ENCODE data around the gene ANKRD29. TPM values are rescaled to one million over a fixed set of nuclear protein-coding genes. Genes with fewer than 3 reads are reported as not detected.

ANKRD29 gene
- not detected for total RNA-seq

- peak; percentile 87 for ATAC-seq (replicated peaks)
- H3K9me3 Mint-ChIP-seq, result no peaks in the 10 kb centered on the region
- H3K4me1 Mint-ChIP-seq, result peaks cover 16% of the 10 kb centered on the region
- H3K4me3 Mint-ChIP-seq, result peak within 1 kb of the TSS; percentile 77
- peaks cover 25% of the 10 kb centered on the region for H3K27me3 Mint-ChIP-seq
- H3K36me3 Mint-ChIP-seq (ENCODE audit: low read depth), result no peaks in the 10 kb centered on the region
- H3K27ac Mint-ChIP-seq, result peak within 1 kb of the TSS; percentile 61
Observed at GRCh38 chr18:23662309-23663263, at the start of gene ANKRD29. Gene ANKRD29 (minus strand): TSS chr18:23662911. CDS start chr18:23662730, 181 bp downstream.

- H3K27ac Mint-ChIP-seq, result no peak overlapping the region
- peaks cover 6% of the 10 kb centered on the region for H3K4me1 Mint-ChIP-seq
- no peak overlapping the region for H3K4me3 Mint-ChIP-seq
- no peaks in the 10 kb centered on the region for H3K9me3 Mint-ChIP-seq
- peaks cover 7% of the 10 kb centered on the region for H3K27me3 Mint-ChIP-seq
- no peaks in the 10 kb centered on the region for H3K36me3 Mint-ChIP-seq (ENCODE audit: low read depth)
- ATAC-seq (replicated peaks), result peak; percentile 55
Observed at GRCh38 chr18:23712445-23712844, 49.7 kb upstream of the ANKRD29 start.

DNA sequence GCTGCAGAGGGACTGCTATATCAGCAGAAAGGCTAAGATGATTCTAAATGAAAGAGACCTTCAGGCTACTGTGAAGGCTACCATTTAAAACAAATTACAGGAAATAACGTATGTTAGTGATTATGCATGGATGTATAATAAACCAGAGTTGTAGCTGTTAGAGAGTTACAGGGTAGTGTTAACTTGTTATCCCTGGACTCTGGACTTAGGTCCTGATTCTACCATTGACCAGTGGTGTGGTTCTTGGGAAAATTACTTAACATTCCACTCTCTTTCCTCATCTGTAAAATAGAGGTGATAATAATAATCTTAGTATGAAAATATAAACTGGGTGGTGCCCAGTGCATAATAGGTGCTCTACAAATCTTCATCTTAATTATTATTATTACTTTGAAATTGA lies 48.7 kb upstream of the ANKRD29 start:
- Mint-ChIP-seq H3K4me1 (peaks cover 6% of the 10 kb centered on the region), H3K27ac (no peak overlapping the region), H3K36me3 (ENCODE audit: low read depth) (no peaks in the 10 kb centered on the region), H3K4me3 (no peak overlapping the region), H3K9me3 (no peaks in the 10 kb centered on the region), H3K27me3 (peaks cover 7% of the 10 kb centered on the region)
- ATAC-seq (replicated peaks), result no peak

GRCh38 chr18:23710946-23711345 lies 48.2 kb upstream of the ANKRD29 start:
- no peaks in the 10 kb centered on the region for H3K9me3 Mint-ChIP-seq
- peaks cover 7% of the 10 kb centered on the region for H3K27me3 Mint-ChIP-seq

DNA sequence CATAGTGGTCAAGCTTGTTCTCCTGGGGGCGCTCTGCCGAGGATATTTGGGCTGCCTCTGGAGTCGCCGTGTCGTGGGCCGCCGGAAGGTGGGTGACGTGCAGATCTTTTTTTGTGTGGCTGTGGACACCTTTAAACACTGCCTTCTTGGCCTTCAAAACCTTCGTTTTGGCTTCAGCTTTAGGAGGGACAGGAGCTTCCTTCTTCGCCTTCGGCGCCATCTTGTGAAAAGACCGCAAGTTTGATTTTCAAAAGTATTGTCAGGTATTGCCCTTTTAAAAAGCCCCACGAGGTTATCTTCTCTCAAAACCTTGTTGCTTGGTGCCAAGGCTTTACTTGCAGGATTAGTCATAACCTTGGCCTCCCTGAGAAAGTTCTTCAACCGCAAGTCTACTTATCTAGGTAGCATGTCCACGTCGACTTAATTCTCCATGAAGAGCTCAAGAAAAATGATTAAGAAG lies 47.4 kb upstream of the ANKRD29 start:
- H3K36me3 Mint-ChIP-seq (ENCODE audit: low read depth), result no peaks in the 10 kb centered on the region
- no peak for ATAC-seq (replicated peaks)
- H3K27ac Mint-ChIP-seq, result no peak overlapping the region
- peaks cover 4% of the 10 kb centered on the region for H3K27me3 Mint-ChIP-seq
- peaks cover 6% of the 10 kb centered on the region for H3K4me1 Mint-ChIP-seq
- no peak overlapping the region for H3K4me3 Mint-ChIP-seq
- no peaks in the 10 kb centered on the region for H3K9me3 Mint-ChIP-seq

More at GRCh38 chr18:23710946-23711345, 48.2 kb upstream of the ANKRD29 start:
- Mint-ChIP-seq H3K4me1 (peaks cover 6% of the 10 kb centered on the region), H3K4me3 (no peak overlapping the region), H3K36me3 (ENCODE audit: low read depth) (no peaks in the 10 kb centered on the region), H3K27ac (no peak overlapping the region)
- ATAC-seq (replicated peaks), result no peak

- no peaks in the 10 kb centered on the region for H3K4me1 Mint-ChIP-seq
- H3K9me3 Mint-ChIP-seq, result no peaks in the 10 kb centered on the region
- ATAC-seq (replicated peaks), result no peak
- H3K27ac Mint-ChIP-seq, result no peak overlapping the region
- H3K27me3 Mint-ChIP-seq, result peaks cover 20% of the 10 kb centered on the region
- no peaks in the 10 kb centered on the region for H3K36me3 Mint-ChIP-seq (ENCODE audit: low read depth)
- no peak overlapping the region for H3K4me3 Mint-ChIP-seq
Observed at GRCh38 chr18:23706971-23707640, 44.4 kb upstream of the ANKRD29 start.

- H3K9me3 Mint-ChIP-seq, result no peaks in the 10 kb centered on the region
- no peak overlapping the region for H3K4me3 Mint-ChIP-seq
- no peak for ATAC-seq (replicated peaks)
- no peaks in the 10 kb centered on the region for H3K4me1 Mint-ChIP-seq
- H3K36me3 Mint-ChIP-seq (ENCODE audit: low read depth), result no peaks in the 10 kb centered on the region
- no peak overlapping the region for H3K27ac Mint-ChIP-seq
- H3K27me3 Mint-ChIP-seq, result peaks cover 25% of the 10 kb centered on the region
Observed at GRCh38 chr18:23704806-23705205, 42.1 kb upstream of the ANKRD29 start.

DNA sequence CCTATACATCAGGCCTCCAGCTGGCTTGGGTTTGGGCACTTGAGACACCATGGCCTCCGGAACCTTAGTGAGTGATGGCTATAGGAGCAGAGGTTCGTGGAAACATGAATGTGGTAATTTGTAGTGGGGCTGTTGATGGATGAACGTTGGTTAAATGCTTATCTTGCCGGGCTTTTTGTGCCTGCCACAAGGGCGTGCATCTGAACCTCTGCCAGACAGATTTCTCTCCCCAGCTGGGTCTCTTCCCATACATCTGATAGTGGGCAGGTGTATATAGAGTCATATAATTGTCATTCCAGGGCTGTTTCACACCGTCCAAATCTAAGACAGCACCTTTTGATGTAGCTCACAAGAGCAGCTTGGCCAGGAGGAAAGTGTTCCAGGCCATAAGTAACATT lies 41.3 kb upstream of the ANKRD29 start:
- no peak overlapping the region for H3K4me3 Mint-ChIP-seq
- no peak overlapping the region for H3K27ac Mint-ChIP-seq
- no peaks in the 10 kb centered on the region for H3K9me3 Mint-ChIP-seq
- H3K36me3 Mint-ChIP-seq (ENCODE audit: low read depth), result no peaks in the 10 kb centered on the region
- peaks cover 25% of the 10 kb centered on the region for H3K27me3 Mint-ChIP-seq
- H3K4me1 Mint-ChIP-seq, result no peaks in the 10 kb centered on the region
- ATAC-seq (replicated peaks), result no peak

- Mint-ChIP-seq H3K36me3 (ENCODE audit: low read depth) (no peaks in the 10 kb centered on the region), H3K9me3 (no peaks in the 10 kb centered on the region), H3K27ac (no peak overlapping the region), H3K4me3 (no peak overlapping the region), H3K27me3 (peaks cover 29% of the 10 kb centered on the region), H3K4me1 (no peaks in the 10 kb centered on the region)
- no peak for ATAC-seq (replicated peaks)
Observed at GRCh38 chr18:23703057-23703986, 40.6 kb upstream of the ANKRD29 start.

DNA sequence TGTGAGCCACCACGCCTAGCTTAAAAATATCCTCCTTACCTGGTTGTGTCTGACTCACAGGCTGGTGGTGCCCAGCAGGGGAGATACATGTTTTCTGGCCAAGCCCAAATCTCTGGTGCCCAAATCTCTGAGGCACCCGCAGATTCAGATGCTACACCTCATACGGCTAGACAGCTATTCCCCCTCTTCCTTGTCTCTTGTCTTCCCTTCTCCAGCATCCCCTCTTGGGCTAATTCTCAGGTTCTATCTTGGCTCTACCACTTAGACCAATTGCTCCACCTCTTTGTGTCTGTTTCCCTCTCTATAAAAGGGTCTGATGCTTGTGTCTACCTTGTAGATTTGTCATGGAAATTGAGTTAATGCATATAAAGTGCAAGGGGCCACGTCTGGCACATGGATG lies 39.9 kb upstream of the ANKRD29 start:
- Mint-ChIP-seq H3K27me3 (peaks cover 25% of the 10 kb centered on the region), H3K4me1 (no peaks in the 10 kb centered on the region), H3K36me3 (ENCODE audit: low read depth) (no peaks in the 10 kb centered on the region), H3K9me3 (no peaks in the 10 kb centered on the region), H3K27ac (no peak overlapping the region), H3K4me3 (no peak overlapping the region)
- no peak for ATAC-seq (replicated peaks)

DNA sequence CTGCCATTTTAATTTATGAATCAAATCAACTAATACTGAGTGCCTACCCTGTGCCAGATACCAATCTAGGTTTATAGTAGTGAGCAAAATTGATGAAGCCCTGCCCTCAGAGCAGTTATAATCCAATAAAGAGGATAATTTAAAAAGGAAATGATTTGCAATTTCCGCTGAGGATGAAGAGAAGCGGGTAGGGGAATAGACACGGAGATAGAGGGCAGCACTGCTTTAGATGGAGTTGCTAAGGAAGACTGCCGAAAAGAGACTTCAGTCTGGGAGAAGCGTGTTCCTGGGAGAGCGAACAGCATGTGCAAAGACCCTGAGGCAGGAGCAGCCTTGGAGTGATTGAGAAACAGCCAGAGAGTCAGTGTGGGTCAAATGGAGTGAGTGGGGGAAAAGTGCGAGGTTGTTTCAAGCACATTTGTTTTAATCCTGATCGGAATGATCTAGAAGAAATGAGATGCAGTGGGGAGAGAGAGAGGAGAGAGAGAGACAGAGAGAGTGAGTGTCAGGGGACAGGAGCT lies 38.9 kb upstream of the ANKRD29 start:
- Mint-ChIP-seq H3K4me3 (no peak overlapping the region), H3K27me3 (peaks cover 29% of the 10 kb centered on the region), H3K27ac (no peak overlapping the region), H3K4me1 (no peaks in the 10 kb centered on the region), H3K9me3 (no peaks in the 10 kb centered on the region), H3K36me3 (ENCODE audit: low read depth) (no peaks in the 10 kb centered on the region)
- no peak for ATAC-seq (replicated peaks)

DNA sequence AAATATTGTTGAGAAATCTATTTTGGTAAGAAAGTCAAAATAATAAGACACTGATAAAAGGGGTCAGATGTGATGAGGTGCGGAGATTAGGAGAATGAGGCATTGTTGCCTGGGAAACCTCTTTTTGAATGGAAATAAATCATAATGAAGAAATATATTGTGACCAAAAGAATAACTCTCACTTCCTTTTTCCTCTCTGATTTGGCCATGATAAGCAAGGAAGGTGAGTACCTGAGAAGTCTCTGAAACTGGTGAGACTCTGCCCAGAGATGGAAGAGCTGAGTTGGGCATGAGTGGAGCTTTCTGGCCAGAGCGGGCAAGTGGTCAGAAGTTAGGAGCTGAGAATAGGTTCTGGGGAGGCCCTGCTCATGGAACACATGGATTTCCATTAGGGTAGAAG lies 38.3 kb upstream of the ANKRD29 start:
- no peak for ATAC-seq (replicated peaks)
- no peak overlapping the region for H3K4me3 Mint-ChIP-seq
- no peaks in the 10 kb centered on the region for H3K9me3 Mint-ChIP-seq
- H3K36me3 Mint-ChIP-seq (ENCODE audit: low read depth), result no peaks in the 10 kb centered on the region
- peaks cover 29% of the 10 kb centered on the region for H3K27me3 Mint-ChIP-seq
- H3K27ac Mint-ChIP-seq, result no peak overlapping the region
- no peaks in the 10 kb centered on the region for H3K4me1 Mint-ChIP-seq

- Mint-ChIP-seq H3K27ac (no peak overlapping the region), H3K4me3 (no peak overlapping the region), H3K36me3 (ENCODE audit: low read depth) (no peaks in the 10 kb centered on the region), H3K27me3 (peaks cover 19% of the 10 kb centered on the region), H3K9me3 (no peaks in the 10 kb centered on the region), H3K4me1 (no peaks in the 10 kb centered on the region)
- ATAC-seq (replicated peaks), result no peak
Observed at GRCh38 chr18:23694637-23695430, 32.1 kb upstream of the ANKRD29 start.
